ENCODE measurements around the gene CWC15. TPM values are rescaled to one million over a fixed set of nuclear protein-coding genes. Genes with fewer than 3 reads are reported as not detected.
"Not testable (repeated sequence)": the region's sequence is repeated elsewhere in the genome, so short reads cannot be mapped to it uniquely, and the experiment has no call there.

The CWC15 gene
- total RNA-seq = 57.9 TPM
- long read RNA-seq, transcript CWC15-201 (7 exons, 1,576 nt) = major isoform, 24 of 32 reads
- long read RNA-seq, partial matches to known transcripts = 3 of 32 reads
- long read RNA-seq, other reads (novel, unspliced or antisense) = 5 of 32 reads

DNA sequence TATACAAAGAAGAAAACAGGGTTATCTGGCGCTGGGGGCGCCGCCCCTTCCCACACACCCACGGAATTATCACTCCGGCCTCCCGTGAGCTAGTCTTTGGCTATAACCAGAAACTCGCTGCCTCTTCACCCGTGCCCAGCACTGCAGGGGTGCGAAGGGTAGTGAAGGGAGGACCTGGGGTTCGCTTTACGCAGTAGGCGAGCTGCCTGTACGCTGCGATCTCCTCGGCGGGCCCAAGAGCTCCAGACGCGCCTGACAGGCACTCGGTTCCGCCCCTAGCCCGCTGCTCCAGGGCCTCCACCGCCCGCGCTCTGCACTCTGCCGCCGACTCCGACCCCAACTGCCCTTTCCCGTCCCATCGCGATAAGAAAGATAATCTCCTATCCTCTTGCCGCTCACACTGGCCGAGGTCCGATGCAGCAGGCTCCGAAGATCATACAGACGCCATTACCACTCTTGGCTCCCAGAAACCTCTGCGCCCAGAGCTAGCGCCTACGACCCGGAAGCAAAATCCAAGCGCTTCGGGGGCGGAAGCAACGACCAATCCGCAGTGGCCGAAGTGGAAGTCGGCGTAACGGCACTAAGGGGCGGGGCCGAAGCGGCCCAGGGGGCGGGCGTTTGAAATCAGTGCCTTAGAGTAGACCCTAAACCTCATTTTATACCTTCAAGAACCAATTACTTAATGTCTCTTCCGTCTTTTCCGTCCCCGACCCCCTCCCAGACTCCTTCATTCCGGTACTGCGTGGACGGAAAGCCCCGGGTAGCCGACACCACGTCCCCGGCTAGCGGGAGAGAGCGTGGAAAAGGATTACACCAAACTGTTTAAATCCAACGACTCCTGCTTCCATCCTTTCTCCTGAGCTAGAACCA is at the start of gene CWC15, which contains the start of gene KDM4D:
CWC15 (minus strand) TSS at position 458 of the 870 bp plus-strand sequence. CDS start 1,371 bp downstream, outside the sequence.
KDM4D (plus strand) TSS at position 611 of the 870 bp plus-strand sequence. CDS start 23,664 bp downstream, outside the sequence.
- H3K27me3 ChIP-seq (ENCODE audit: low read depth) = no peaks in the 10 kb centered on the region
- DNase-seq (peak; percentile 96), ATAC-seq (peak; percentile 99 to 100)
- TF ChIP-seq, protein P1, sequence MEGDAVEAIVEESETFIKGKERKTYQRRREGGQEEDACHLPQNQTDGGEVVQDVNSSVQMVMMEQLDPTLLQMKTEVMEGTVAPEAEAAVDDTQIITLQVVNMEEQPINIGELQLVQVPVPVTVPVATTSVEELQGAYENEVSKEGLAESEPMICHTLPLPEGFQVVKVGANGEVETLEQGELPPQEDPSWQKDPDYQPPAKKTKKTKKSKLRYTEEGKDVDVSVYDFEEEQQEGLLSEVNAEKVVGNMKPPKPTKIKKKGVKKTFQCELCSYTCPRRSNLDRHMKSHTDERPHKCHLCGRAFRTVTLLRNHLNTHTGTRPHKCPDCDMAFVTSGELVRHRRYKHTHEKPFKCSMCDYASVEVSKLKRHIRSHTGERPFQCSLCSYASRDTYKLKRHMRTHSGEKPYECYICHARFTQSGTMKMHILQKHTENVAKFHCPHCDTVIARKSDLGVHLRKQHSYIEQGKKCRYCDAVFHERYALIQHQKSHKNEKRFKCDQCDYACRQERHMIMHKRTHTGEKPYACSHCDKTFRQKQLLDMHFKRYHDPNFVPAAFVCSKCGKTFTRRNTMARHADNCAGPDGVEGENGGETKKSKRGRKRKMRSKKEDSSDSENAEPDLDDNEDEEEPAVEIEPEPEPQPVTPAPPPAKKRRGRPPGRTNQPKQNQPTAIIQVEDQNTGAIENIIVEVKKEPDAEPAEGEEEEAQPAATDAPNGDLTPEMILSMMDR (IDR thresholded peaks at IDR 0.05) = no peak
- intact Hi-C loops (cut with DNase I) = no loop called here
- H3K9me3 ChIP-seq = no peaks in the 10 kb centered on the region
- H3K4me3 ChIP-seq = peak within 1 kb of the TSS; percentile 88
- H3K27ac ChIP-seq = peak within 1 kb of the TSS; percentile 82
- H3K36me3 ChIP-seq = peaks cover 37% of the 10 kb centered on the region
- peaks cover 21% of the 10 kb centered on the region for H3K4me1 ChIP-seq

DNA sequence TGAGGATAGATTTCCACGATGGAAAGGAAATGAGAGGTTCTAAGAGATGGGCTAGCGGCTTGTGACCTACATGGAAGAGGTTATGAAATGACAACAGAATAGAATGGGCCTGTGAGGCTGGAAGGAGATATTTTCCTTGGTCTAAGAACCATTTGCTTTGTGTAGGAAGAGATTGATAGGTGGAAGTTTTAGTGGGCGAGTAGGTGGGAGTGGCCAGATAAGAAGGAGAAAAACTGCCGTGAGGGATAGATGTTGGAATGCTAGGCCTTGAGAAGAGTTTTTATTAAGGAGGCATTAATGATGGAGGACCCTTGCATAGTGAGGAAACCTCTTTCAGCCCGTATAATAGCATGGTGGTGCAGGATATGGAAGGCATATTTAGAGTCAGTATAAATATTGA is 48.1 kb upstream of the CWC15 start:
- H3K4me1 ChIP-seq; H3K36me3 ChIP-seq; intact Hi-C loops (cut with DNase I); H3K27me3 ChIP-seq (ENCODE audit: low read depth); DNase-seq; H3K9me3 ChIP-seq; H3K4me3 ChIP-seq; H3K27ac ChIP-seq; ATAC-seq: not testable (repeated sequence)

DNA sequence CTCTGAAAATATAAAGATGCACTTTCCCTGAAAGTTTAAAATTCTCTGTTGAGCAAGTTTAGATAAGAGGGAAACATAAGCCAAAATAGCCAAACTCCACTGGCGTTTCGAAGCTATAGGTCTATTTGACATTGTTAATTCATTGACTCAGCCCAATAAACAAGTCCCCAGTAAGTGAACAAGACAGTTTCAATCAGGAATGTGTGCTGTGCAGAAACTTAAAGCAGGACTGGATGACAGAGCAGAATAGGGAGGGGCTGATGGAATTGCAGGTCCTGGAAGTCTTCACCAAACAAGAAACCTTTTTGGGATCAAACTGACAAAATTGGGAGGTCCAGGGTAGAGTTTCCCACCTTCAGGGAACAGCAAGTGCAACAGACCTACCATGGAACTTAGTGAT is 42.8 kb upstream of the CWC15 start:
- Histone ChIP-seq H3K27me3 (ENCODE audit: low read depth) (no peaks in the 10 kb centered on the region), H3K4me1 (no peaks in the 10 kb centered on the region), H3K27ac (no peak overlapping the region), H3K9me3 (no peaks in the 10 kb centered on the region), H3K36me3 (no peaks in the 10 kb centered on the region), H3K4me3 (no peak overlapping the region)
- TF ChIP-seq, protein P1 (IDR thresholded peaks at IDR 0.05) = no peak
- intact Hi-C loops (cut with DNase I) = no loop called here
- DNase-seq (no peak), ATAC-seq (no peak)

DNA sequence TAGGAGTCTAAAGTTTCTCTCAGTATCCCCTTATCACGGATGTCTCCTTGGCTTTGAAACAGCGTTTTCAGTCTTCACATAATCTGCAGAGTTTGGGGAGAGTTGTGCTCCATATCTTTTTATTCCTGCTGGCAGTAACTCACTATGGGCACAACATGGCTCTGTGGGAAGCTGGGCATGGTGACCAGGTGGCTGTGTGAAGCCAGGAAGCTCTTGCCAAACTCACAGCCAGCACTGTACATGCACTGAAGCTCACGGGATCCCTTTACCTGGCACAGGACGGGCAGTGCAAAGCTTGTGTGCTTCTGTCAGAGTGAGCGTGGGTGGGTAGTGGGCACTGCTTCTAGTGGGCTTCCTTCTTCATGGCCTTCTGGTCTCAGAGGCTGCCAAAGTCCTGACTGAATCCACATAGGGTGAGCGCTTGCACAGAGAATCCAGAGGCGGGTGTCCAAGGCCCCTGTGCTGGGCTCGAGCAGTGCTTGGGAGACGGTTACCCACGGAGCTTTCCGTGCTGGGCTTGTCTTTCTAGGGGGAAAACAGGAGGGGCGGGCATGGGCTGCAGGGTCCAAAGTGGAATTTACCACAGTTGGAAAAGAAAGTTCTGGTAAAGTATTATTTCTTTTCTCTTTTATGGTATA is 40.9 kb upstream of the CWC15 start:
- DNase-seq (no peak), ATAC-seq (no peak)
- H3K27ac ChIP-seq = no peak overlapping the region
- H3K4me1 ChIP-seq = no peaks in the 10 kb centered on the region
- intact Hi-C loops (cut with DNase I) = no loop called here
- TF ChIP-seq, protein P1 (IDR thresholded peaks at IDR 0.05) = no peak
- H3K36me3 ChIP-seq = no peaks in the 10 kb centered on the region
- no peak overlapping the region for H3K4me3 ChIP-seq
- no peaks in the 10 kb centered on the region for H3K9me3 ChIP-seq
- H3K27me3 ChIP-seq (ENCODE audit: low read depth) = no peaks in the 10 kb centered on the region

DNA sequence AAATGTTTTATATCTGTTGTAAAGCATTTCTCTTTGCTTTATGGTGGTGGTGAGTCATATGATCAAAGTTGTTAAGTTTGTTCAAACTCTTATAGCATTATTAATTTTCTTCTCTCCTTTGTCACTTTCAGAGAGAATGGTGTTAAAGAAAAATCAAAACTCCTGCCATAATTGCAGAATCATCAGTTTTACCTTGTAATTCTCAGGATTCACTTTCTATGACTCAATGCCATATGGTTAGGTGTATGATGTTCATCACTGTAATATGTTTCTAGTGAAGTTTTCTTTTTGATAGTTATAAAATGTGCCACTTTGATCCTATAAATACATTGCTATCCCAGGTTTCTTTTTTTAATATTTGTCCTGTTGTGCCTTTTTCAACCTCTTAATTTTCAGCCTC is 38.0 kb upstream of the CWC15 start:
- intact Hi-C loops (cut with DNase I) = no loop called here

More for the DNA sequence above, 38.0 kb upstream of the CWC15 start:
- Histone ChIP-seq H3K27ac (no peak overlapping the region), H3K4me3 (no peak overlapping the region), H3K4me1 (no peaks in the 10 kb centered on the region), H3K27me3 (ENCODE audit: low read depth) (no peaks in the 10 kb centered on the region), H3K36me3 (no peaks in the 10 kb centered on the region), H3K9me3 (no peaks in the 10 kb centered on the region)
- ATAC-seq = no peak
- TF ChIP-seq, protein P1 (IDR thresholded peaks at IDR 0.05) = no peak
- no peak for DNase-seq
